Lung (tissue), 12 donors: ENCODE results near the gene STIMATE. TPM values are rescaled to one million over a fixed set of nuclear protein-coding genes. Genes with fewer than 3 reads are reported as not detected.

ENCODE experiments used
- ATAC-seq: fragments of 200-7000 bp; cut with Tn5 transposase; one replicate; pipeline ENCODE4 v1.9.1; 2020; ENCODE audit warnings: moderate number of reproducible peaks; ENCODE audit not compliant: insufficient read depth, low FRiP score
- DNase-seq, 3 donors: peaks; one replicate each; pipeline ENCODE4 v3.0.0-alpha.2; 2013 to 2017
- H3K27ac ChIP-seq, 2 donors: one replicate each; pipeline ENCODE4 v1.5.1; 2013; ENCODE audit warnings: mild to moderate bottlenecking in 2 of 2, moderate library complexity in 2 of 2, control low read depth in 1 of 2, inconsistent platforms in 1 of 2, low read depth in 1 of 2, low read length in 1 of 2
- H3K27me3 ChIP-seq, 3 donors: one replicate each; pipeline ENCODE4 v1.5.1; 2013; ENCODE audit warnings: low read length in 2 of 3; ENCODE audit not compliant: control insufficient read depth in 3 of 3, insufficient read depth in 3 of 3
- H3K36me3 ChIP-seq, 4 donors: one replicate each; pipeline ENCODE4 v1.5.1; 2013; ENCODE audit warnings: low read length in 4 of 4, mild to moderate bottlenecking in 1 of 4, moderate library complexity in 1 of 4; ENCODE audit not compliant: control insufficient read depth in 4 of 4, insufficient read depth in 4 of 4
- H3K4me1 ChIP-seq, 5 donors: one replicate each; pipeline ENCODE4 v1.5.1; 2013; ENCODE audit warnings: low read length in 5 of 5, mild to moderate bottlenecking in 2 of 5, moderate library complexity in 1 of 5; ENCODE audit not compliant: control insufficient read depth in 5 of 5, insufficient read depth in 5 of 5
- H3K4me3 ChIP-seq: one replicate; pipeline ENCODE4 v1.5.1; 2013; ENCODE audit warnings: mild to moderate bottlenecking, control low read depth, moderate library complexity
- H3K9ac ChIP-seq, 2 donors: one replicate each; pipeline ENCODE4 v1.5.1; 2013; ENCODE audit warnings: low read length in 2 of 2, control low read depth in 1 of 2; ENCODE audit not compliant: insufficient read depth in 1 of 2
- H3K9me3 ChIP-seq, 4 donors: one replicate each; pipeline ENCODE4 v1.5.1; 2013; ENCODE audit warnings: low read length in 3 of 4, mild to moderate bottlenecking in 1 of 4, moderate library complexity in 1 of 4; ENCODE audit not compliant: control insufficient read depth in 4 of 4, insufficient read depth in 3 of 4
- WGBS, 2 donors: extraction: QIAGEN DNeasy Blood & Tissue Kit; methylation state at CpG; one replicate each; pipeline ENCODE4 v1.1.7; 2013; 5-methylcytosine and 5-hydroxymethylcytosine counted together
- polyA plus RNA-seq, 2 donors: library from polyadenylated mRNA; stranded (reverse); fragments of 200-250 nt; gene quantifications; one replicate each; pipeline ENCODE4 v1.2.1, GENCODE V29; 2013
- total RNA-seq, 2 donors: library from RNA; depleted of rRNA in 1 of 2; stranded (reverse); fragments of >200 nt in 1 of 2; gene quantifications; one replicate each; pipeline ENCODE4 v1.2.1, GENCODE V29; 2014 to 2021
- TF ChIP-seq, protein P1 (sequence below): IDR thresholded peaks from 2 replicates; pipeline ENCODE4 v1.5.1; 2012; ENCODE audit warnings: mild to moderate bottlenecking; ENCODE audit errors: control extremely low read depth, extremely low read depth
- donor health status: control.
- donor health status: control.
- donor health status: Bipolar disorder and iron deficiency.
- donor health status: healthy.
- donor health status: DM: yes; HTN: yes; CAD: no.

The STIMATE gene
- total and polyA plus RNA-seq, 4 donors: 18.6 to 62.5 (median 20.5) TPM

DNA sequence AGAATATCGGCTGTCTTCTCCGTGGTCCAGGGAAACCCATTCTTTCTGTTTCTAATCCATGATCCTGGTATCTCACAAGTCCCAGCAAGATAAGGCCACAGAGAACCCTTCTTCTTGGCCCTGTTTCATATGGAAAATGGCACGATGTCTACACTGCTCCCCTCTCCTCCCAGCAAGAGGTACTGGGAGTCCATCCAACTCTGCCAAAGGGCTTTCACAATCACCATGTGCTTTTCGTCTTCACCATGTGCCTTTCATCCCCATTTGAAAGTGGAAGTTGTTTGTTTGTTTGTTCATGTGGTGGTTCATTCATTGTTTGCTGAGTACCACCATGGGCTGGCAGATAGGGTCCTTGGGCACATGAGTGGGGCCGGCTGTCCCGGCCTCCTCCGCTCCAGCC is 97.3 kb downstream of the STIMATE start:
- DNase-seq (peak in 1 of 3 donors; percentile 19), ATAC-seq (no peak)
- Histone ChIP-seq H3K4me1 (no peaks in the 10 kb centered on the region), H3K9ac (no peak overlapping the region), H3K9me3 (no peaks in the 10 kb centered on the region), H3K4me3 (no peak overlapping the region), H3K36me3 (no peaks in the 10 kb centered on the region), H3K27ac (no peak overlapping the region), H3K27me3 (no peaks in the 10 kb centered on the region)
- TF ChIP-seq, protein P1, sequence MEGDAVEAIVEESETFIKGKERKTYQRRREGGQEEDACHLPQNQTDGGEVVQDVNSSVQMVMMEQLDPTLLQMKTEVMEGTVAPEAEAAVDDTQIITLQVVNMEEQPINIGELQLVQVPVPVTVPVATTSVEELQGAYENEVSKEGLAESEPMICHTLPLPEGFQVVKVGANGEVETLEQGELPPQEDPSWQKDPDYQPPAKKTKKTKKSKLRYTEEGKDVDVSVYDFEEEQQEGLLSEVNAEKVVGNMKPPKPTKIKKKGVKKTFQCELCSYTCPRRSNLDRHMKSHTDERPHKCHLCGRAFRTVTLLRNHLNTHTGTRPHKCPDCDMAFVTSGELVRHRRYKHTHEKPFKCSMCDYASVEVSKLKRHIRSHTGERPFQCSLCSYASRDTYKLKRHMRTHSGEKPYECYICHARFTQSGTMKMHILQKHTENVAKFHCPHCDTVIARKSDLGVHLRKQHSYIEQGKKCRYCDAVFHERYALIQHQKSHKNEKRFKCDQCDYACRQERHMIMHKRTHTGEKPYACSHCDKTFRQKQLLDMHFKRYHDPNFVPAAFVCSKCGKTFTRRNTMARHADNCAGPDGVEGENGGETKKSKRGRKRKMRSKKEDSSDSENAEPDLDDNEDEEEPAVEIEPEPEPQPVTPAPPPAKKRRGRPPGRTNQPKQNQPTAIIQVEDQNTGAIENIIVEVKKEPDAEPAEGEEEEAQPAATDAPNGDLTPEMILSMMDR: no peak
- WGBS, 2 donors: 82 to 84% methylated on average over 7 of the region's 7 CpGs

DNA sequence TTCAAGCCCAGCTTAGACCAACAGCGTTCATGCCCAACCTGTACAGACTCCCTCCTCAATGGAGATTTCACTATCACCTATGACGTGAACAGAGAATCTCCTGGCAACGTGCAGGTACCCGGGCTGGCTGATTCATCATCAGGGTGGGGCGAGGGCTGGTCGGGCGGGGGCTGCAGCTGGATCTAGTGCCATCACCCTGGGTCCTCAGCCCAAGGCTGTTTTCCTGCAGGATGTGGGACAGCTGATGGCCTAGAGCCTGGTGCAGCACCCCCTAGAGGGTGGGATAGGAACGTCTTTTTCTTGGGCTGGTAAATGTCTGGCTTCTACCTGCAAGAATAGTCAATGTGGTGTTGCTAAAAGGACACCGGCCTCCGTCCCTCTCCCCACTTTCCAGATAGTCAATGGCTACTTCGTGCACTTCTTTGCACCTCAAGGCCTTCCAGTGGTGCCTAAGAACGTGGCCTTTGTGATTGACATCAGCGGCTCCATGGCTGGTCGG is 98.3 kb downstream of the STIMATE start:
- no peak overlapping the region for H3K9ac ChIP-seq
- TF ChIP-seq, protein P1: no peak
- H3K4me1 ChIP-seq: no peaks in the 10 kb centered on the region
- H3K9me3 ChIP-seq: no peaks in the 10 kb centered on the region
- WGBS, 2 donors: 67 to 73% methylated on average over 14 of the region's 14 CpGs
- ATAC-seq (no peak), DNase-seq (no peak)
- H3K36me3 ChIP-seq: no peaks in the 10 kb centered on the region
- H3K27me3 ChIP-seq: no peaks in the 10 kb centered on the region
- H3K4me3 ChIP-seq: no peak overlapping the region
- no peak overlapping the region for H3K27ac ChIP-seq

DNA sequence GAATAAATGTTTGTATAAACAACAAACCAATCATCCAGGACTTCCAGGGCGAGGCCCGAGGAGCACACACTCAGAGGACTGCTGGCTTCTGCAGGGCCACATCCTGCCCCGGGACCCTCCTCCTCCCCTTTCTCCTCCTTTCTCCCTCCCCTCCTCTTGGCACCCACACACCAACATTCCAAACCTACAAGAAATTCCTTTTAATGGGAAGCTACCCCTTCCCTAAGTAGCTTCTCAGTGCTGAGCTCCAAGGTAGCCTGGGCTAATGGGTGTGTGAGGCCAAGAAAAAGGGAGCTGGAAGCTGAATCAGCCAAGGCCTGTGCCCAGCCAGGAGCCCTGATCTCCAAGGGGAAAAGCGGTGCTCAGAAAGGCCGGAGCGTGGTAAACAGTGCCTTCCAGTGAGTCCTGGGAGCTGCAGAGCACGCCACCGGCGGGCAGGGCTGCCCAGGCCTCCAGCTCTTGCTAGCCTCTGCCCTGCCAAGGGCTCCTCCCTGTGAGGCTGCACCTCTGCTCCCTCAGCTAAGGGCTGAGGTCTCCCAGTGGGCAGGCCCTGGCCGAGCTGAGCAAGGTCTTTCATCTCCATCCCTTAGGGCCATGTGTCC is 98.9 kb downstream of the STIMATE start:
- no peak for ATAC-seq
- H3K27ac ChIP-seq: no peak overlapping the region

More for the DNA sequence above, 98.9 kb downstream of the STIMATE start:
- TF ChIP-seq, protein P1: no peak
- Histone ChIP-seq H3K9me3 (no peaks in the 10 kb centered on the region), H3K9ac (no peak overlapping the region), H3K27me3 (no peaks in the 10 kb centered on the region), H3K4me1 (no peaks in the 10 kb centered on the region), H3K36me3 (no peaks in the 10 kb centered on the region), H3K4me3 (no peak overlapping the region)
- 79 to 85% methylated on average over 10 of the region's 10 CpGs for WGBS, 2 donors
- DNase-seq: no peak
